Chondrocyte (in vitro differentiated cells): ENCODE results near the gene POMP. TPM values are rescaled to one million over a fixed set of nuclear protein-coding genes. Genes with fewer than 3 reads are reported as not detected.

Experiments used
- DNase-seq: peaks from one replicate; pipeline ENCODE4 v3.0.0; 2021; ENCODE audit warnings: mixed read lengths, low spot score
- H3K27ac Mint-ChIP-seq: one replicate; pipeline ENCODE4 v1.8.0; 2021; ENCODE audit warnings: mild to moderate bottlenecking, moderate library complexity, mixed read lengths; ENCODE audit not compliant: unreplicated experiment
- H3K27me3 Mint-ChIP-seq: 2 replicates; pipeline ENCODE4 v1.8.0; 2021; ENCODE audit warnings: low read depth, mixed read lengths
- H3K36me3 Mint-ChIP-seq: 2 replicates; pipeline ENCODE4 v1.8.0; 2021; ENCODE audit warnings: low read depth, mixed read lengths
- H3K4me1 Mint-ChIP-seq: 2 replicates; pipeline ENCODE4 v1.8.0; 2021; ENCODE audit warnings: low read depth, mild to moderate bottlenecking, mixed read lengths
- H3K4me3 Mint-ChIP-seq: one replicate; pipeline ENCODE4 v1.8.0; 2021; ENCODE audit warnings: mild to moderate bottlenecking, moderate library complexity, mixed read lengths; ENCODE audit not compliant: unreplicated experiment
- H3K9me3 Mint-ChIP-seq: 2 replicates; pipeline ENCODE4 v1.8.0; 2021; ENCODE audit warnings: low read depth, mixed read lengths
- total RNA-seq: library from RNA; stranded (reverse); gene quantifications from 3 replicates; pipeline ENCODE4 v1.2.1, GENCODE V29; 2021
- TF ChIP-seq, protein P1 (sequence below): fragments of 200-600 bp; sonication (generic); IDR thresholded peaks from 2 replicates; pipeline ENCODE4 v1.5.0; 2021; ENCODE audit warnings: antibody characterized with exemption, mild to moderate bottlenecking, moderate library complexity

POMP gene
- total RNA-seq, 1 donor from 2014 or later, result 85.5 TPM

DNA sequence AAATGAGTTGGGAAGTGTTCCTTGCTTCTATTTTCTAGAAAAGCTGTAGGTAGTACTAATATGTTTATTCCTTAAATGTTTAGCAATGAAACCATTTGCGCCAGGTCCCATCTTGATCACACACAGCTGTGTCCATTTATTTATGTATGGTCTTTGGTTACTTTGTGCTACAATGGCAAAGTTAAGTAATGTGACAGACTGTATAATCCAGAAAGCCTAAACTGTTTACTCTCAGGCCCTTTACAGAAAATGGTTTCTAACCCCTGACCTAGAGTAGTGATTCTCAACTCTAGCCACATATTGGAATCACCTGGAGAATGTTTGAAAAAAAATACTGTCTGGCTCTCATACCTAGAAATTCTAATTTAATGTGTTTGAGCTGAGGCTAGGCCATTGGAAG is 38.5 kb downstream of the POMP start:
- Mint-ChIP-seq H3K9me3 (peaks cover 6% of the 10 kb centered on the region), H3K4me3 (no peak overlapping the region), H3K4me1 (peaks cover 11% of the 10 kb centered on the region), H3K36me3 (peaks cover 24% of the 10 kb centered on the region), H3K27me3 (no peaks in the 10 kb centered on the region), H3K27ac (no peak overlapping the region)
- TF ChIP-seq, protein P1, sequence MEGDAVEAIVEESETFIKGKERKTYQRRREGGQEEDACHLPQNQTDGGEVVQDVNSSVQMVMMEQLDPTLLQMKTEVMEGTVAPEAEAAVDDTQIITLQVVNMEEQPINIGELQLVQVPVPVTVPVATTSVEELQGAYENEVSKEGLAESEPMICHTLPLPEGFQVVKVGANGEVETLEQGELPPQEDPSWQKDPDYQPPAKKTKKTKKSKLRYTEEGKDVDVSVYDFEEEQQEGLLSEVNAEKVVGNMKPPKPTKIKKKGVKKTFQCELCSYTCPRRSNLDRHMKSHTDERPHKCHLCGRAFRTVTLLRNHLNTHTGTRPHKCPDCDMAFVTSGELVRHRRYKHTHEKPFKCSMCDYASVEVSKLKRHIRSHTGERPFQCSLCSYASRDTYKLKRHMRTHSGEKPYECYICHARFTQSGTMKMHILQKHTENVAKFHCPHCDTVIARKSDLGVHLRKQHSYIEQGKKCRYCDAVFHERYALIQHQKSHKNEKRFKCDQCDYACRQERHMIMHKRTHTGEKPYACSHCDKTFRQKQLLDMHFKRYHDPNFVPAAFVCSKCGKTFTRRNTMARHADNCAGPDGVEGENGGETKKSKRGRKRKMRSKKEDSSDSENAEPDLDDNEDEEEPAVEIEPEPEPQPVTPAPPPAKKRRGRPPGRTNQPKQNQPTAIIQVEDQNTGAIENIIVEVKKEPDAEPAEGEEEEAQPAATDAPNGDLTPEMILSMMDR, result no peak
- DNase-seq, result no peak

DNA sequence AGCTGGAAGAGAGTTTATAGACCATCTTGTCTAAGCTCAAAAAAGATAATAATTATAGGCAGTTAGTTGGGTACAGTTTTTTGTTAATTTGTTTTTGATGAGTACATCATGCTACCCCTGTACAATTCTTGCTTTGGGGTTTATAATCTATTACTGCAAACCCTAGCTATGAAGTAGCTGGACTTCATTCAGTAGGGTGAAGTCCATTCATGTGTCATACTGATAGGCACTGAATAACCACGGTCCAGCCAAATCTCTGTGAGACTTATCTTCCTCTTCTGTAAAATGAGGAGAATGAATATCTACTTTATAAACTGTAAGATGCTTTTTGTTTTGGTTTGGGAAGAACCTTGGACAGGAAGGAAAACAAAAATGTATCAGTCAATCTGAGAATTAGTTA is 40.3 kb downstream of the POMP start:
- H3K9me3 Mint-ChIP-seq, result peaks cover 2% of the 10 kb centered on the region
- H3K4me3 Mint-ChIP-seq, result no peak overlapping the region
- TF ChIP-seq, protein P1, result no peak
- no peak for DNase-seq
- no peaks in the 10 kb centered on the region for H3K27me3 Mint-ChIP-seq
- H3K27ac Mint-ChIP-seq, result no peak overlapping the region
- H3K36me3 Mint-ChIP-seq, result peaks cover 23% of the 10 kb centered on the region
- H3K4me1 Mint-ChIP-seq, result peaks cover under 1% of the 10 kb centered on the region

DNA sequence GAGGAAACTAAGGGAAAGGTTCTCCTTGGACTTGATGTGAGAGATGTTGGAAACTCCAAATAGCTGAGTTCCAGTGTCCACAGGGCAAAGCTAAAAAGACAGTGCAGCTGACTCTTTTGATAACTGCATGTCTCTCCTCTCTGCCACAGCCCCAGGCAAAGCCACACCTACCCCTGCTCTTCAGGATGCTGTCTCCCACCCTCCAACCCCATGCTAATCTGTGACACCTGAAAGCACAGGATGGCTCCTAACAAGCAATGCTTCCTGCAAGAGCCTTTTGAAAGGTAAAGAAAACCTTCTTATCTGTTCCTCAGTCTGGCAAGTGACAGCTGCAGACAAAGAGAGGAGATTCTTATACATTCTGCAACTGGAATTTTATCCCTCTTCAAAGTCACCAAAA is 45.4 kb downstream of the POMP start:
- H3K9me3 Mint-ChIP-seq, result no peaks in the 10 kb centered on the region
- TF ChIP-seq, protein P1, result no peak

DNA sequence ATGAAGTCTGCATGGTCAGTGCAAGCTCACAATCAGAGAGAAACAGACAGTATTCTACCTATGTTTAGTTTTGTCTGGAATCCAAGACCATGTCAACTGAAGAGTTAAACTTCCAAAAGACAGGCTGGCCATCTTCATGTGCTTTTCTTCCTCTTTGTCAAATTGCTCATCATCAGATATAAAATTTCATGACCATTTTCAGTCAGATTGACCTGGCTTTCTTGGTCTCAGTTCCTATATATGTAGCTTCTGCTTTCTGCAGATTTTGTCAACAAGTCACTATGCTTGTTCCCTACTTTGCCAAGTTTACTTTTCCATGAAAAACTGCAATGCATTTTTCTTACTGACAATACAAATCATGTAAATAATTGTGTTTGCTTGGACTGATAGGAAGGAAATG is 46.0 kb downstream of the POMP start:
- no peaks in the 10 kb centered on the region for H3K27me3 Mint-ChIP-seq
- peaks cover 9% of the 10 kb centered on the region for H3K4me1 Mint-ChIP-seq
- no peak for DNase-seq
- TF ChIP-seq, protein P1, result no peak
- peaks cover 22% of the 10 kb centered on the region for H3K36me3 Mint-ChIP-seq
- H3K4me3 Mint-ChIP-seq, result no peak overlapping the region
- no peaks in the 10 kb centered on the region for H3K9me3 Mint-ChIP-seq
- H3K27ac Mint-ChIP-seq, result no peak overlapping the region

More for the DNA sequence above, 45.4 kb downstream of the POMP start:
- Mint-ChIP-seq H3K4me3 (no peak overlapping the region), H3K27me3 (no peaks in the 10 kb centered on the region), H3K36me3 (peaks cover 23% of the 10 kb centered on the region), H3K4me1 (peaks cover 9% of the 10 kb centered on the region), H3K27ac (no peak overlapping the region)
- DNase-seq, result no peak

DNA sequence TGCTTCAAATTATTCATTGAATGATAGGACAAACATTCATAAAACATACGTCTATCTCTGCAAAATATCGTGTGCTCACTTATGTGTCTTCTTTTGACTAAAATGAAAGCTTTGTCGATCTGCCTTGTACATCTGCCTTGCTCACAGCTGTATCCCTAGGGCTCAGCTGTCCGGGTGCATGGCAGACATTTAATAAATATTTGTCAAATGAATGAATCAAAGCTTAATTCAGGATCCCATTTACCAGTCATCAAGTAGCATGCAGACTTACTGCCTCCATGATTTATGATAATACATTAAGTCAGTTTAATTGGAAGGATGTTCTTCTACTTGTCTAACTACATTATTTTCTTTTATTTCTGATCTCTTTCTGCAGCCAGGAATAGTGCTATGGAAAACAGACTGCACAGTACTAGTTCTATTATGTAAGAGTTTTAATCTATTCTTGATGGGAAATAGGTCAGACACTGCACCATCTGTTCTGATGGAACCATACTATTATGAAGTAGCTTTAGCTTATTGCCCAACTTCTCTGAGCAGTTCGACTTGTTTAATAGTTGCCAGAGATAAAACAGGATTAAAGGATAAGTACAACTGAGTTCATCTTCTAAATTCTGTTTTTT is 46.6 kb downstream of the POMP start:
- DNase-seq, result no peak
- H3K27me3 Mint-ChIP-seq, result no peaks in the 10 kb centered on the region
- no peak overlapping the region for H3K27ac Mint-ChIP-seq
- peaks cover 21% of the 10 kb centered on the region for H3K36me3 Mint-ChIP-seq
- TF ChIP-seq, protein P1, result no peak
- H3K9me3 Mint-ChIP-seq, result no peaks in the 10 kb centered on the region
- no peak overlapping the region for H3K4me3 Mint-ChIP-seq
- peaks cover 9% of the 10 kb centered on the region for H3K4me1 Mint-ChIP-seq
